ENCODE results near the gene IL11RA. TPM values are rescaled to one million over a fixed set of nuclear protein-coding genes. Genes with fewer than 3 reads are reported as not detected.

The IL11RA gene
- total RNA-seq, 1 donor from 2014 or later: 25.7 TPM

DNA sequence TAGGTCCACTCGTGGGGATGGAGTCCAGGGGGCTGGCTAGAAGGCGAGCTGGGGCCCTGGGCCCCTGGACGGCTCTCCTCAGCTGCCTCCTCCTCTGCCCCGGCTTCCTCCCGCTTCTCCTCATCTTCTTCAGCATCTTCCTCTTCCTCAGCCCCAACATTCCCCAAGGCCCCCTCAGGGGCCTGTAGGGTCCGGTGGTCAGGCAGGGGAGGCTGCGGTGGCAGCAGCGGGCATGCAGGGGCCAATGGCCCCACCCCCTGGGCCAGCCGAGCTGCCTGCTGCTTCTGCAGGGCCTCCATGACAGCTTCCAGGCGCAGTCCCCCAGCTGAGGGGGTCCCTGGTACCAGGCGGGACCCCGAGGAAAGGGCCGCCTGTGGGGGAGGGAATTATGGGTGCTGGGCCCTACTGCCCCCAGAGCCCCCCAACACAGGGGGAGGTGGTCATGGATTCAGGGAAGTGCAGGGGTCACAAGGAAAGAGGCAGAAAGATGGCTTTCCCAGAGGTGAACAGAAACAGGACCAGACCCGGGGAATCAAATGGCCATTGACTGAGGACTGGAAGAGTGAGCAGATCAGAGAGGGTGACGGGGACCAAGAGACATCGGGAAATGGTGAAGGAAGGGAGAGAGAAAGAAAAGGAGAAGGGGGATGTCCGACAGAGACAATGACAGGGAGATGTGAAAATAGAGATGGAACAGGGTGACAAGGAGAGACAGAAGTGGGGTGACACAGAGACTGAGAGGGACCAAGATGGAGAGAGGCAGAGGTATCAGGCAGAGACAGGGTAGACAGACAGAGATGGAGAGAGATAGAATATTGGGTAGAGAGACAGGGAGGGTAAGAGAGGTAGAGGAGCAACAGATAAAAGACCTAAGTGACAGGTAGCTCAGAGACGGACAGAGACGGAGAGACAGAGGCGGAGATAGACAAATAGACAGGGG, 24.0 kb upstream of the IL11RA start:
- H3K4me1 ChIP-seq: peaks cover 16% of the 10 kb centered on the region
- no peak overlapping the region for H3K27ac ChIP-seq
- intact Hi-C loops (cut with DNase I): no loop called here
- peak overlapping the region; percentile 49 for H3K4me3 ChIP-seq
- ATAC-seq (no peak), DNase-seq (no peak)
- no peaks in the 10 kb centered on the region for H3K36me3 ChIP-seq
- peaks cover 80% of the 10 kb centered on the region for H3K27me3 ChIP-seq (ENCODE audit: low read depth)
- no peaks in the 10 kb centered on the region for H3K9me3 ChIP-seq
- TF ChIP-seq, protein P1, sequence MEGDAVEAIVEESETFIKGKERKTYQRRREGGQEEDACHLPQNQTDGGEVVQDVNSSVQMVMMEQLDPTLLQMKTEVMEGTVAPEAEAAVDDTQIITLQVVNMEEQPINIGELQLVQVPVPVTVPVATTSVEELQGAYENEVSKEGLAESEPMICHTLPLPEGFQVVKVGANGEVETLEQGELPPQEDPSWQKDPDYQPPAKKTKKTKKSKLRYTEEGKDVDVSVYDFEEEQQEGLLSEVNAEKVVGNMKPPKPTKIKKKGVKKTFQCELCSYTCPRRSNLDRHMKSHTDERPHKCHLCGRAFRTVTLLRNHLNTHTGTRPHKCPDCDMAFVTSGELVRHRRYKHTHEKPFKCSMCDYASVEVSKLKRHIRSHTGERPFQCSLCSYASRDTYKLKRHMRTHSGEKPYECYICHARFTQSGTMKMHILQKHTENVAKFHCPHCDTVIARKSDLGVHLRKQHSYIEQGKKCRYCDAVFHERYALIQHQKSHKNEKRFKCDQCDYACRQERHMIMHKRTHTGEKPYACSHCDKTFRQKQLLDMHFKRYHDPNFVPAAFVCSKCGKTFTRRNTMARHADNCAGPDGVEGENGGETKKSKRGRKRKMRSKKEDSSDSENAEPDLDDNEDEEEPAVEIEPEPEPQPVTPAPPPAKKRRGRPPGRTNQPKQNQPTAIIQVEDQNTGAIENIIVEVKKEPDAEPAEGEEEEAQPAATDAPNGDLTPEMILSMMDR (IDR thresholded peaks at IDR 0.05): no peak

DNA sequence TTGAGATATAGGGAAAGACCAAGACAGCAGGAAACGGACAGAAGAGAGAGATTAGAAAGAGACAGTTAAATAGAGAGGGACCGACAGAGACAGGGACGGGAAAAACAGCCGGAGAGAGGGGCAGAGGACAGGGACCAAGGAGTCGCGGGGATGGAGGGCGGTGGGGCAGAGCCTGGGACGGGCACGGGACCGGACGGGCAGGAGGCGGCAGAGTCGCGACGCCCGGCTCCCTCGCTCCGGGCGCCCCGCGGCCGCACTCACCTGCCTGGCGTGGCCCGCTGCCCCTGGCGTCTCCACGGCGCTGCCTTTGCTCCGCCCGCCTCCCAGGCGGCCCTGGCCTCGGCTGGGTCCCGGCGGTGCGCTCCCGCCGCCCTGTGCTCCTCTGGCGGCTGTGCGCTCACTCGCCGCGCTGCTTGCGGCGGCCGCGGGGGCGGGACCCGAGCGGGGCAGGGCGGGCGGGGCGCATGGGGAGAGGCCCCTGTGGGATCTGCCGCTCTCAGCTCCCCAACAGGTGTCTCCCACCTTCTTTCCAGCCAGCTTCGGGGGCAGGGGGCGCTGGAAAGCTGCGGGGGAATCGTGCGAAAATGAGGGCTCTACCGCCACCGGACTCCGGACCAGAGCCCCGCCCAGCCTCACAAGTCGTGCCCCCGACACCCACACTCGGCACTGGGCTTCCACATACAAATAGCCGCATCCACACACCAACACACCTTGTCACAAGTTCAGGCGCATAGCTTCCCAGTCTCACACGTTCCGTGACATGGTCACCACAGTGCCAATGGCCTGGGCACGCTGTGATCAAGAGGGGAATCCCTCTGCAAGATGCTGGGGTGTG, 23.1 kb upstream of the IL11RA start, which contains the start of gene ARID3C:
Gene ARID3C, minus strand, starts transcription at position 411 of the 835 bp plus-strand sequence. CDS start 1,052 bp downstream, outside the sequence.
- H3K36me3 ChIP-seq: no peaks in the 10 kb centered on the region
- H3K4me1 ChIP-seq: peaks cover 10% of the 10 kb centered on the region
- DNase-seq: peak; percentile 62
- intact Hi-C loops (cut with DNase I): no loop called here
- no peaks in the 10 kb centered on the region for H3K9me3 ChIP-seq
- H3K4me3 ChIP-seq: peak within 1 kb of the TSS; percentile 49
- peak; percentile 83 to 91 for ATAC-seq
- H3K27me3 ChIP-seq (ENCODE audit: low read depth): peaks cover 71% of the 10 kb centered on the region
- TF ChIP-seq, protein P1 (IDR thresholded peaks at IDR 0.05): no peak
- no peak within 1 kb of the TSS for H3K27ac ChIP-seq

DNA sequence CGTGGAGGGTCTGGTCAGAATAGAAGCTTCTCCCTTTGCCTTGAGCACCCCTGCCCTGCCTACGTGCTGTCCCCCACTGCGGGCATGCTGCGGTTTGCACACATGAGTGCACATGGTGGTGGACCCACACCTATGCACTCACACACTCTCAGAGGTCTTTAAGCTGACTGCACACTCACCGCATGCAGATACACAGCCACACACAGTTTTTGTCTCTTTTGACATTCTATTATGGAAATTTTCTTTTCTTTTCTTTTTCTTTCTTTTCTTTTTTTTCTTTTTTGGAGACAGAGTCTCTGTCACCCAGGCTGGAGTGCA, 22.5 kb upstream of the IL11RA start:
- Histone ChIP-seq H3K27me3 (ENCODE audit: low read depth) (peaks cover 65% of the 10 kb centered on the region), H3K9me3 (no peaks in the 10 kb centered on the region), H3K4me1 (peaks cover 10% of the 10 kb centered on the region), H3K27ac (no peak overlapping the region), H3K4me3 (peak overlapping the region; percentile 49), H3K36me3 (no peaks in the 10 kb centered on the region)
- TF ChIP-seq, protein P1 (IDR thresholded peaks at IDR 0.05): no peak
- intact Hi-C loops (cut with DNase I): no loop called here
- no peak for DNase-seq
- ATAC-seq: no peak

DNA sequence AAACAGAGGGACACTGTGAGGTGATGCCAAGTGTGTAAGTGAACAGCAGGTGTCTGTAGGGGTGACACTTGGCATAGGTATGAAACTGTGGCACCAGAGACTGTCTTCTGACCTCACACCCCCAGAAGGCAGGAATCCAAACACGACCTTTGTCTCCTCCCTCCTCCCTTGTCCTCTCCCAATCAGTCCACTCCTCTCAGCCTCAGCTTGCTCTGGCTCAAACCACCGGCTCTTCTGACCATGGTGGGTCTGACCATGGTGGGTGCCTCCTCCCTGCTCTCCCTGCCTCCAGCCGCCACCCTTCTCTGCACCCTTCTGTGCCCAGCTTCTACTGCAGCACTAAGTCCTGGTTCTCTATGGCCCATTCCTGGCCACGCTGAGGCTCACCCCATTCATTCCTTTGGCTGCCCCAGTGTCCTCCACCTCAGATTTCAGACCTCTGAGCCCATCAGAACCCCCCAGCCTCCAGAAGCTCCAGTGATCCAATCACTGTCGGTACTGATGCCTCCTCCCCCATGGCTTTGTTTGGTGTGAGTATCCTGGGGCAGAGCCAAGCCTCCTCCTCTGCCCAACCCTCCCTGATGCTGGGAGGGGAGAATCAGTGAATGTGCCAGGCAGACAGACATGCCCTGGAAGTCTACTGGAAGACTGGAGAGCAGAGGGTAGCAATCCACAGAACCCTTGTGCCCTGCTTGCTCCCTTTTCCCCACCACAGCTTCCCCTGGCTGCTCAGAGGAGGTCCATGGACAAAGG, 21.4 kb upstream of the IL11RA start:
- Histone ChIP-seq H3K4me1 (peaks cover 12% of the 10 kb centered on the region), H3K9me3 (no peaks in the 10 kb centered on the region), H3K4me3 (no peak overlapping the region), H3K27ac (no peak overlapping the region), H3K36me3 (peaks cover 4% of the 10 kb centered on the region), H3K27me3 (ENCODE audit: low read depth) (peaks cover 54% of the 10 kb centered on the region)
- intact Hi-C loops (cut with DNase I): no loop called here
- DNase-seq (no peak), ATAC-seq (no peak)
- TF ChIP-seq, protein P1 (IDR thresholded peaks at IDR 0.05): no peak

DNA sequence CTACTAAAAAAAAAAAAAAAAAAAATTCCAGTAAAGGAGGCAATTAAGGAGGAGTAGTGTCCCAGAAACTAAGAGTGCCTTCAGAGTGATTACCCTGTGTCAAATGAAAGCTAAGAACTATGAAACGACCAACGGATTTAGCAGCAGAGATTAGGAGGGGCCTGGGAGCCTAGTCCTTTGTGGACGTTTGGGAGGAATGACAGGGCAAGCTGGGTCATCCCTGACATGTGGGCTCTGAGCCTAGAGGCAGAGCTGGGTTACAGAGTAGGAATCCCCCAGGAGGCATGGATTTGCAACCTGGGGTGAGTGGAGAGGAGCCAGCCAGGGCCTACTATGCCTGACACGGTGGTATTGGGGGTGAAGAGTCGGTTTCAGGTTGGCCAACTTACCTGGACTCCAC, 18.8 kb upstream of the IL11RA start:
- H3K27me3 ChIP-seq (ENCODE audit: low read depth): peaks cover 28% of the 10 kb centered on the region
- H3K4me1 ChIP-seq: peaks cover 32% of the 10 kb centered on the region
- TF ChIP-seq, protein P1 (IDR thresholded peaks at IDR 0.05): no peak
- no peaks in the 10 kb centered on the region for H3K9me3 ChIP-seq
- ATAC-seq (no peak), DNase-seq (no peak)
- intact Hi-C loops (cut with DNase I): no loop called here
- no peak overlapping the region for H3K4me3 ChIP-seq
- no peak overlapping the region for H3K27ac ChIP-seq
- H3K36me3 ChIP-seq: peaks cover 6% of the 10 kb centered on the region

All from lower lobe of right lung (tissue), 2 donors.